ENCODE results near the gene CUL9. TPM values are rescaled to one million over a fixed set of nuclear protein-coding genes. Genes with fewer than 3 reads are reported as not detected.

Gene CUL9
- total RNA-seq, 1 donor from 2014 or later: 10.9 TPM

DNA sequence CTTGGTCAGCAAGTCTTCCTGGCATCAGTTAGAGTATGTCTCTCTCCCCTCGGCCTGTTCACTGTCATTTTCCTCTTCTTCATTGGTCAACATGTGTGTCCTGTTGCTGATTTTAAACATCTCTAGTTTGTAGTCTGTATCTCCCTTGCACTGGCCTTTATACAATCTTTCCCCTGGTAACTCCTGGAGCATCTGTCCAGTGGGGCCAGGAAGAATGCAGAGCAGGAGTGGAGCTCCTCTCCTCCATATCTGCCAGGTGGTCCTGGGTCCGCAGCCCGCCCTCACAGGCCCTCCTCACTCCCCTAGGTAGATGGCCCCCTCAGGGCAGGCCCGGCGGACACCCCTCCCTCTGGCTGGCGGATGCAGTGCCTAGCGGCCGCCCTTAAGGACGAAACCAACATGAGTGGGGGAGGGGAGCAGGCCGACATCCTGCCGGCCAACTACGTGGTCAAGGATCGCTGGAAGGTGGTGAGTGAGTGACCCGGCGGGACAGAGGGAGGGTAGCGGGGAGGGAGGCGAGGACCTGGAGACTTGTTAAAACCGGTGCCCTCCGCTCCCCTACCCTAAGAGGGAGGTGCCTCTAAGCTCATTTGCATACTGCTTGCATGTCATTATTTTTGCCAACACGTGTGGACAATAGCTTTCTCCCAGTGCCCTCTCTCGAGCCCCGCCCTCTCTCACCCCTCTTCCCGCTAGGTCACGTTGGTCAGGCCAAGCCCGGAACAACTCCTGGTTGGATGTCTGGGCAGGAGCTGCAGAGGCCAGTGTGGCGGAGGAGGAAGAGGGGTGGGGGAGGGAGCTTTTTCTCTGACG, 64.5 kb downstream of the CUL9 start:
- intact Hi-C loops (cut with micrococcal nuclease): no loop called here
- ATAC-seq (peak; percentile 82), DNase-seq (peak; percentile 70)

GRCh38 chr6:43247114-43247999, 65.4 kb downstream of the CUL9 start:
- peak; percentile 88 for DNase-seq
- intact Hi-C loops (cut with micrococcal nuclease): no loop called here
- peak; percentile 97 for ATAC-seq

DNA sequence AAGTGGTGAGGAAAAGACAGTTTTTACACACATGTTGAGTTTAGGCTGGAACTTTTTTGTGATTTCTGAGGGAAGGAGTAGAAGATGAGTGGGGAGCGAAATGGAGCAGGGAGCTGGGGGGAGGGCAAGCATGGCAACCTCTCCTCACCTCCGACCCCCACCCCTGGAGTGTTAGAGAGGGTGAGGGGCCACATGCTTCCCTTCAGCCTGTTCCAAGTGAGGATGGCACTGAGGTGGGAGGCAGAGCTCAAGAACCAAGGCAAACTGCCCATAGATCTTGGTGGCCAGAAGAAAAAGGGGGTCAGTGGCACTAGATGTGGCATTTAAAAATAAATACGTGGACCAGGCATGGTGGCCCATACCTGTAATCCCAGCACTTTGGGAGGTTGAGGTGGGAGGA, 66.1 kb downstream of the CUL9 start:
- DNase-seq (no peak), ATAC-seq (no peak)
- intact Hi-C loops (cut with micrococcal nuclease): no loop called here

DNA sequence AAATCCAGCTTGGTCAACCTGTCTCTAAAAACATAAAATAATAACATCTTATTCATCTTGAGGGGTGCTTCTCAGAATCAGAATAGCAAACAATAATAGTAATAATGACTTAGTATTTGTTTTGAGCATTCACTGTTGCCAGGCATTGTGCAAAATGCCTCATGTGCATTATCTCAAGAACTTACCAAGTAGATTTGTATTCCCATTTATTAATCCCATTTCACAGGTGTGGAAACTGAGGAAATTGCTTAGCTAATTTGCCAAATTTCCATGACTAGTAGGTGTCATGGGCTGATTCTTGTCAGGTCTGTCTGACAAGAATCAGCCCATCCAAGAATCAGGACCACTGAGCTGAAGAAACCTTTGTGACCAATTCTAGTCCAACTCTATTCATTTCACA, 66.8 kb downstream of the CUL9 start:
- ATAC-seq (no peak), DNase-seq (no peak)
- intact Hi-C loops (cut with micrococcal nuclease): no loop called here

DNA sequence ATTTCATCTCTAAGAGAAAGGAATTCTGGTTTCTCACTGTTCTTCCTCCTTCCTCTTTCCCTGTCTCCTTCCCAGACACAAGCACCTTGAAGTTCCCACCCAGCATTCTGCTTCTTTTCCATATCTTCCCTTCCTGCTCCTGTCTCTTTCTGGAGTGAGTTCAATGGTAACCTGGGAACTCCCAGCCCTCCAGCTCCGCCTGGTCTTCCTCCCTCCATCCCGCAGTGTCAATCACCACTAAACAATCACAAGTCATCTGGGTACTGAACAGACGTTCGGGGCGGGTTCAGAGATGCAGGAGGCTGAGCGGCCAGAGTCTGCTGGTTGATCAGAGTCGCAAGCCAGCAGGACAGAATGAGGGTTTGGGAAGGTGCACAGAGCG, 69.0 kb downstream of the CUL9 start:
- no peak for DNase-seq
- no peak for ATAC-seq
- intact Hi-C loops (cut with micrococcal nuclease): no loop called here

GRCh38 chr6:43253401-43253800, 71.4 kb downstream of the CUL9 start:
- DNase-seq: no peak
- ATAC-seq: no peak
- intact Hi-C loops (cut with micrococcal nuclease): no loop called here

GRCh38 chr6:43254138-43254817, 72.3 kb downstream of the CUL9 start:
- no peak for ATAC-seq
- intact Hi-C loops (cut with micrococcal nuclease): no loop called here

DNA sequence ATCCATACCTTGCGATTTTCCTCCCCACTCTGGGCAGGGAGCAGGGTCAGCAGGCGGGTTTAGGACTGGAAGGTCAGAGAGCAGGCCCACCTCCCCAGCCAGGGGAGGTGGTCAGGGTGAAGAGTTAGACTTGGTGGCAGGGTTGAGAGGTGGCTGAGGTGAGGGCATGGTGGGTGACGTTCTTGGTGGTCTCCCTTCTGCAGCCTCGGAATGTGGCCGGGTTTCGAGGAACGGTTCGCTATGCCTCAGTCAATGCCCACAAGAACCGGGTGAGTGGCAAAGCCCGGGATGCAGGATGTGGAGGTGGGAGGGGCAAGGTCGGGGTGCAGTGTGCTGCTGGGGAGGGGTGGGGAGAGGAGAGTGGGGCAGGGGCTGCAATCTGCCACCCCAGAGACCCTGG, 72.8 kb downstream of the CUL9 start:
- no peak for ATAC-seq
- intact Hi-C loops (cut with micrococcal nuclease): no loop called here
- DNase-seq: no peak

More at GRCh38 chr6:43254138-43254817, 72.3 kb downstream of the CUL9 start:
- no peak for DNase-seq

DNA sequence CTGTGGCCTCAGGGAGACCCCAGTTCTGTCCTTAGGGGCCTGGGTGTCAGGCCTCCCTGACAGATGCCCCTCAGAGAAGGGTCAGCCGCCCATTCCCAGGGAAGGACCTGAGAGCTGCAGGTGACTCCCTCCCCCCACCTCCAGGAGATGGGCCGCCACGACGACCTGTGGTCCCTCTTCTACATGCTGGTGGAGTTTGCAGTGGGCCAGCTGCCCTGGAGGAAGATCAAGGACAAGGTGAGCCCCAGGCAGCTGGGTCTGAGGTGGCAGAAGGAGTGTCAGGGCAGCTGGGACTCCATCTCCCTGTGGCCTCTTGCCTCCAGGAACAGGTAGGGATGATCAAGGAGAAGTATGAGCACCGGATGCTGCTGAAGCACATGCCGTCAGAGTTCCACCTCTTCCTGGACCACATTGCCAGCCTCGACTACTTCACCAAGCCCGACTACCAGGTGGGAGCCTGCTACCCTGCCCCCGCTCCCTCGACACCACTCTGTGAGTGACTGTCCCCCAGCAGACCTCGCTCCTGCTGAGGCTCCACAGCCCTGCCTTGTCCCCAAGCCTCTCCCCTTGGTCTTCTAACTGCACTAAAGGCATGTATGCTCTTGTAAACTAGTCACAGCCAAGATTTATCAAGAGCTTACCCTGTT, 73.5 kb downstream of the CUL9 start:
- DNase-seq: no peak
- no peak for ATAC-seq
- intact Hi-C loops (cut with micrococcal nuclease): no loop called here

DNA sequence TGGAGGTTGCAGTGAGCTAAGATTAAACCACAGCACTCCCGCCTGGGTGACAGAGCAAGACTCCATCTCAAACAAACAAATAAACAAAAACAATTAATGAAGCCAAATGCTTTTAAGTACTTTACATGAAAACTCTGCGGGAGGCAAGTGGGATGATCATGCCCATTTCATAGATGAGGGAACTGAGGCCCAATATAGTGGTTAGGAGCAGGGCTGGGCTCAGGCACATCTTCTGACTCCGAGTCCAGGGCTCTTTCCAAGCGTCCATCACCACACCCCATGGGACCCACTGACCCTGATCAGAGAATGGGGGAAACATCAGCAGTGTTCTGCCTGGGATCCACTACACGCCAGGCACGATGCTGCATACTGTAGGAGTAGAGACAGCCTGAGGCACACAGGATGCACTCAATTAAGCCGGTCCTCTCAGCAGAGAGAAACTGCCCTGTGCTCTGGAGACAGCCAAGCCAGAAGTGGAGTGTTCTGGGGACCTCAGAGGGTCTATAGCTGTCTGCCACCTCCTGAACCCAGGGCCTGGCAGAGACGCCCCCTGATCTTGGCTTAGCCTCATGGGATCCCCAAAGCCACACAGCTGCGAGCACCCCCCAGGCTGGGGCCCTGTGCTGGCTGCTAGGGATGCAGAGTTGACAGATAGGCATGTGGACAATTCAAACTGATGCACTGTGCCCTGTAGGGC, 74.8 kb downstream of the CUL9 start:
- intact Hi-C loops (cut with micrococcal nuclease): no loop called here
- ATAC-seq: no peak
- no peak for DNase-seq

- intact Hi-C loops (cut with micrococcal nuclease): no loop called here
- ATAC-seq (no peak), DNase-seq (no peak)
These were observed 75.6 kb downstream of the CUL9 start for GRCh38 chr6:43257367-43258145.

- ATAC-seq: no peak
- intact Hi-C loops (cut with micrococcal nuclease): no loop called here
- no peak for DNase-seq
These were observed 76.2 kb downstream of the CUL9 start for GRCh38 chr6:43258180-43258579.

- intact Hi-C loops (cut with micrococcal nuclease): no loop called here
These were observed 77.1 kb downstream of the CUL9 start for GRCh38 chr6:43258807-43259686.

DNA sequence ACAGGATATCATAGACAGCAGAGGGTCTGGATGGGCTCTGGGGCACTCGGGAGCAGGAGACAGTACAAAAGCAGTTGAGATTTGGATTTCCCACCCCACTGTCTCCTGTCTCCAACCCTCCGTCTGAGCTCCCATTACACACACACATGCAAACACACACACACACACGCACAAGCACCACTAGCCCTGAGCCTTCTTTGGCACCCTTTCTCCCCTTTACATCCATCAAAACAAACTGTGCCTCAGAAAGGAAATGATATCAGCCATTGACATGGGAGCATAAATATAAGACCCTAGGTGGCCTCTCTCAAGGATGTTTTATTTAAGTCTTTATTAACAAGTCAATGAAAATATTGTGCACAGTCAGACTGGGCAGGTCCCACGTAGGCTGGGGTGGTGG, 78.8 kb downstream of the CUL9 start:
- ATAC-seq: no peak
- intact Hi-C loops (cut with micrococcal nuclease): loop anchor here (5.0 kb wide), 1 partner anchor 77 kb away; no protein-coding TSS in a partner anchor
- no peak for DNase-seq

More at GRCh38 chr6:43258807-43259686, 77.1 kb downstream of the CUL9 start:
- no peak for ATAC-seq
- DNase-seq: no peak

DNA sequence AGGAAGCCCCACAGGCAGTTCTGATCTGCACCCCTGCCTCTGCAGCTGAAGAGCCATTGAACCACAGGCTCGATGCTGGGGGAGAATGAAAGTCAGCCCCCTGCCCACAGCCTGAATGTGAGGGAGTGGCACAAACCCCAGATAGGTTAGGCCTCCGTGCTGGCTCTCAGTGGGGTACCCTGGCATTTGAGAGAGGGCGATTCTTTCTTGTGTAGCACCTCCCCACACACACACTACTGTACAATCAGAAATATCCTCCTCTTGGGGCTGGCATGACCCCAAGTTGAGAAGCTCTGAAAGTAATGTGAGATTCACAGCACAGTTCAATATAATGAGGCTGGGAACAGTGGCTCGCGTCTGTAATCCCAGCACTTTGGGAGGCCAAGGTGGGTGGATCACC, 79.2 kb downstream of the CUL9 start:
- intact Hi-C loops (cut with micrococcal nuclease): loop anchor here (5.0 kb wide), 1 partner anchor 76 kb away; no protein-coding TSS in a partner anchor
- DNase-seq: no peak
- no peak for ATAC-seq

- DNase-seq: no peak
- intact Hi-C loops (cut with micrococcal nuclease): loop anchor here (5.0 kb wide), 1 partner anchor 75 kb away; no protein-coding TSS in a partner anchor
- ATAC-seq: no peak
These were observed 80.2 kb downstream of the CUL9 start for GRCh38 chr6:43262000-43262779.
